GM18951 (cell line): ENCODE data around the gene TMEM63B.

Experiments
- POLR2A ChIP-seq: IDR thresholded peaks from 4 replicates; pipeline ENCODE4 v1.6.1; 2011; ENCODE audit warnings: mild to moderate bottlenecking; ENCODE audit not compliant: insufficient read length, insufficient read depth; ENCODE audit errors: extremely low read depth
- in situ Hi-C: fragments of 300-500 bp; cut with MboI; formaldehyde crosslinking; loops from one replicate; pipeline ENCODE4 v1.12.0; 2022; ENCODE audit warnings: low sequenced_read_pairs, mixed read lengths, inconsistent platforms; ENCODE audit not compliant: unreplicated experiment

The TMEM63B gene

DNA sequence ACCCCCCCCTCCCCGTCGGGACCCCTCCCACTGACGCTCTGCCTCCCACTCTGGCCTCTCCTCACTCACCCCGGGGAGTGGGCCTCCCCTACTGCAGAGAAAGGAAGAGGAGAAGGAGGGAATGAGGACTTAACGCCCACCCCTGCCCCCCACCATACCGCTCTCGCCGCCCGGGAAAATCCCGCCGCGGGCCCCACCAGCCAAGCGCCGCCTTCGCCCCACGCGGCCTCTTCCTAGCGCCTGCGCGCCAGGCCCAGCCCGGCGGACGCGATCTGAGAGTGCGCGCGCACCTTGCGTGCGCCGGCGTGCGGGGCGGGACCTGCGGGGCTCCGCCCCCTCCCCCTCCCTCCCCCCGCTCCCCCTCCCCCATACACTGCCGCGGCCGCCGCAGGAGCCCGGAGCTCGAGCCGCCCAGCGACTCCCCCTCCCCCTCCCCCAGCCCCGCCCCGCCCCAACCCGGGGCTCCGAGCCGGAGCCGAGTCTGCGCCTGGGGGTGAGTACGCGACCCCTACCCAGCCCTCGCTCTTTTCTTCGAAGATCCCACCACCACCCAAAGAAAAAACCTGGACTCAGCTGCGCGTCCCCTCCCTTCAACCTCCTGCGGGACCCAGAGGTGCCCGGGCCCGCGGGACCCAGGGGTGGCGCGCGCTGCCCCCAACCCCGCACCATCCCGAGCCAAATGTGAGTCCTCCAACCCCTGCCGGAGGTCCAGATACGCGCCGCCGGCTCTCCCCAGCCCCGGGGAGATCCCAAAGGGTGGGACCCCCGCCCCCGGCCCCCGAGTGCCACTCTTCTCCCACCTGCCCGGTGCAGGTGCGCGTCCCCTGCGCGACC, at the start of gene TMEM63B, which contains the start of gene MRPL14:
TSS of gene TMEM63B (plus strand) at position 369 of the 834 bp plus-strand sequence. CDS start 7,031 bp downstream, outside the sequence.
TSS of gene MRPL14 (minus strand) at position 267 of the 834 bp plus-strand sequence. CDS start 10,841 bp downstream, outside the sequence.
- peak; percentile 88 for TF ChIP-seq POLR2A
- in situ Hi-C loops, result no loop called here

DNA sequence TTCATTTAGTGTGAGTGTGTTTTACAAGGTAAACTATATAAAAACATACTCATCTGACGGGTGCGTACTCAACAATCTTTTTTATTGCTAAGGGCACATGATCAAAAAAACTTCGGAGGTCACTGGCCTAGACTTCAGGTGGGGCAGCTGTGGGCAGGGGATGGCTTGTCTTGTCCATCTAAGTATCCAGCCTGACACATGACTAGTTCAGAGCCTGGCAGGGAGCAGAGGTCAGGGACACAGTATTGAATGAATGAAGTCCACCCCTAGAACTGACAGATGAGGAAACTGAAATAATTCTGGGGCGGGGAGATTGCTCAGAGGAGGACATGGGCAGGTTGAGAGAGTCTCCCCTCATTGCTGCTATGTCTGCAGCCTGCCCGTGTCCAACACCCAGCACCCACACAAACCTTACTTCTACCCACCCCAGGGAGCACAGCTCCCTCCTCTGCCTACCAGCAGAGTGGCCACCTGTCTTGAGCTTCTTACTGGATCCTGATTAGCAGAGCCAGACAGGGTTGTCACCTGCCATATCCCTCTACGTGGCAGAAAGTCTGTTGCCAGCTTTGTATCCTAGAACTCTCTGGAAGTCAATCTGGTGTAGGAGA, 49.0 kb upstream of the TMEM63B start:
- TF ChIP-seq POLR2A, result no peak
- in situ Hi-C loops, result loop anchor here (10.0 kb wide), 1 partner anchor 314 kb away; no protein-coding TSS in a partner anchor

DNA sequence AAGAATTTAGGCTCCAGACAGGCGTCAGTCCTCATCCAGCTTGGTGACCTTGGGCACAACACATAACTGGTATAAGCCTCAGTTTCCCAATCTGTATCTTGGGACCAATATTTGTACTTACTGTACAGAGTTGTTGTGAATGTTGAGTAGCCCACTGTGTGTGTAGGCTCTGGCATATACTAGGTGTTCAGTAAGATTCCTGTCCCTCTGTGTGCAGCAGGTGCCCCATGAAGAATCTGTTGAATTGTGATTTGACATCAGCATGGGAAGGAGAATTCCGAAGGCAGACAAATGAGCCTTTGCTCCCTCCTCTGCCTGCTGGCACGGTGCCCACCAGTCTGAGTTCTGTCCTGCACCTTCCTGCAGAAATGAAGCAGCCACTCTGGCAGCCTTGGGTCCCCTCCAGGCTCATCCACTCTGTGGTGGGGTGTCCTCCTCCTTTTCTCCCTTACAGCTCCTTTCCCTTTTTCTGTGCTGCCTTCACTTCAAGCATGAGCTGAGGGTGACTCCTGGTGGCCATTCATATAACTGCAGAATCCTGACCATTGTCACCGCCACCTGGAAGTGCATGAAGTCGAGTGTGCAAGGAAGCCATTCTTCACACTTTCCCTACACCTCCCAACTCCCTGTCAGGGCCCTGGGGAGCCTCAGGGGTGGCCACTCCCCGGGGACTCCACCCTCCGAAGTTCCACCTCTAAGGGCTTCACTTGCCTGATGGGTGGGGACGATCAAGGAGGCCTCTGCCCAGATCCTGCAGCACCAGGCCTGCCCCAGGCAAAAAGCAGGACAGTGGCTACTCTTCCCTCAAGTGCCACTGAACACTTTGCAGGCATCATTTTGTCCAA, 48.3 kb upstream of the TMEM63B start:
- TF ChIP-seq POLR2A, result no peak
- in situ Hi-C loops, result loop anchor here (10.0 kb wide), 1 partner anchor 314 kb away; no protein-coding TSS in a partner anchor

DNA sequence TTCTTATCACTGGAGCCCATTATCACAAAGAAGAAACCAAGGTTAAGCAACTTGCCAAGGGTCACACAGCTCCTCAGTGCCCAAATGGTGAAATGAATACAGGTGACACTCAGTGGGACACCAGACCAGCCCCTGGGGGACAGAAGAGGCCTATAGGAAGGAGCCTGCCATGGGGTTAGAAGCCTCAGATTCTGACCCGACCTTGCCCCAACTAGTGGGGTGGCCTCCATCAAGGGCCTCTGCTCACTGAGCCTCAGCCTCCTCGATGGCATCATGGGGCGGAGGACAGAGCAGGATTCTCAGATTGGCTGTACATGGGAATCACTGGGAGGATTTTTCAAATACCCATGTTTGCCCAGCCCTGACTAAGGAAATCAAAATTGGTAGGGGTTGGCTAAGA, 47.7 kb upstream of the TMEM63B start:
- no peak for TF ChIP-seq POLR2A
- in situ Hi-C loops, result loop anchor here (10.0 kb wide), 1 partner anchor 315 kb away; no protein-coding TSS in a partner anchor

DNA sequence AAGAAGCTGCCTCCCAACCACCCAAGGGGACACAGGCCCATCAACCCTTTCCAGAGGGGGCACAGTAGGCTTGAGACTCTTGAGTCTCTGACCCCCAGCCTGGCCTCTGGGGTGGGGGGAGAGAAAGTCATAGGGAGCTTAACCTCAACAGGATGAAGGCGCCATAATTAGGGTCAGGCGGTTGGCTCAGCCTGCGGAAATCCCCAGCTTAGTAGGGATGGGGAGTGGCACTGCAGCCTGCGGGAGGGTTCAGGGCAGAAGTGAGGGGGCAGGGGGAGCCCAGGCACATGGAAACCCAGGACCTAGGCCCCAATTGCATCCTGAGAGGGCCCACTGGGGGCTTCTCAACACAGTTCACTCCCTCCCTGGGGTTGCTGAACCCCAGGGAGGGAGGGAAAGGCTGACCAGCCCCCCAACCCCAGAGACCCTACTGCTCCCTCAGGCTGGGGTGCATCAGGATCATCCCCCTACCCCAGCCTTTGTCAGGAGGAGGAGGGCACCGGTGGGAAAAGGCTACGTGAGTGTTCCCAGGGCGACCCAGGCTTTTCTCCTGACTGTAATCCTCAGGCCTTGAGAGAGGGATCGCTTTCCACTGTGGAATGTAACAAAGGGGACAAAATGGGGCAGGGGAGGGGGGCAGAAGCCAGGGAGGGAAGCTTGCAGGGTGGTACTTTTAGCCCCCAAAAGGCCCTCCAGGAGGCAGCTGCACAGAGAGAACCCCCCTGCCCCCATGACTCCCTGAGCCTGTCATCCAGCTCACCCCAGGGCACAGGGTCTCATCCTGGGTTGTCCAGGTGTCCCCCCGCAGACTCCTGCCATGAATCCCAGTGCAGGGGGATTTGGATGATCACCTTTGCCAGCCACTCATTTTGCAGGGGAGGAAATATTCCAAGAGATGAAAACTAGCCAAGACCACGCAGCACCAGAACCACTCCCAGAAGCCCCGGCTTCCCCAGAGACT, 46.5 kb upstream of the TMEM63B start:
- in situ Hi-C loops, result no loop called here
- no peak for TF ChIP-seq POLR2A

DNA sequence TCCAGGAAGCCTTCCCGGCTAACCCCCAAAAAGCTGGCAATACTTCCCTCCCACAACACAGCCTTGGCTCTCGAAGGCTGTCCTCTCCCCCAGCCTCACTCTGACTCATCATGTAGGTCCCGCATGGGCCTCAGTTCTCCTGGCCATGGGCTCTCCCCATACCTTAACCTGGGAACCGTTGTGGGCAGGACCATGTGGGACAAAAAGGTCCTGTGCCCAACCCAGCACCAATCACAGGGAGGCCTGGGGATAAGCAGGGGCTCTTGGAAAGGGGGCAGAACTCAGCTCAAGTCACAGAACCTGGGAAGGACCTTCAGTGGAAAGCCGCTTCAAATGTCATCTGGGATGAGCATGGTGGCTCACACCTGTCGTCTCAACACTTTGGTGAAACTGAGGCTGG, 45.6 kb upstream of the TMEM63B start:
- in situ Hi-C loops, result no loop called here
- TF ChIP-seq POLR2A, result no peak

DNA sequence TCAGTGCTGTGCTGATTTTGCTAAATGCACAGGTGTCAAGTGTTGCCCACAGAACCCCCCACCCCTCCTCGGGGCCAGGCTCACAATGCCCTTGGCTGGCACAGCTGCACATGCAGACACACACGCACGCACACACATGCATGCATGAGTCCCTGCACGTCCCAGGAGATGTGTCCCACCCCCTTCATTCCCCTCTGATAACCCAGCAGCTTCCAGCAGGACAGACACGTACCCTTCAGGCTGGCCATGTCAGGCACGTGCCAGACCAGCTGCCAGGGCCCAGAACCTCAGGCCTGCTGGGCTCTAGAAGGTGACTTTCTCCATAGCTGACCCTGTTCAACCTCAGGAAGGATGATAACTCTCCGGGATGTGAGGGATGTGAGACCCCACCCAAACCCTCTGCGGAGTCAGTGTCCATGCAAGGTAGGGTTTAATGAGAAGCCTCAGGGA, 44.5 kb upstream of the TMEM63B start:
- in situ Hi-C loops, result no loop called here
- TF ChIP-seq POLR2A, result no peak

DNA sequence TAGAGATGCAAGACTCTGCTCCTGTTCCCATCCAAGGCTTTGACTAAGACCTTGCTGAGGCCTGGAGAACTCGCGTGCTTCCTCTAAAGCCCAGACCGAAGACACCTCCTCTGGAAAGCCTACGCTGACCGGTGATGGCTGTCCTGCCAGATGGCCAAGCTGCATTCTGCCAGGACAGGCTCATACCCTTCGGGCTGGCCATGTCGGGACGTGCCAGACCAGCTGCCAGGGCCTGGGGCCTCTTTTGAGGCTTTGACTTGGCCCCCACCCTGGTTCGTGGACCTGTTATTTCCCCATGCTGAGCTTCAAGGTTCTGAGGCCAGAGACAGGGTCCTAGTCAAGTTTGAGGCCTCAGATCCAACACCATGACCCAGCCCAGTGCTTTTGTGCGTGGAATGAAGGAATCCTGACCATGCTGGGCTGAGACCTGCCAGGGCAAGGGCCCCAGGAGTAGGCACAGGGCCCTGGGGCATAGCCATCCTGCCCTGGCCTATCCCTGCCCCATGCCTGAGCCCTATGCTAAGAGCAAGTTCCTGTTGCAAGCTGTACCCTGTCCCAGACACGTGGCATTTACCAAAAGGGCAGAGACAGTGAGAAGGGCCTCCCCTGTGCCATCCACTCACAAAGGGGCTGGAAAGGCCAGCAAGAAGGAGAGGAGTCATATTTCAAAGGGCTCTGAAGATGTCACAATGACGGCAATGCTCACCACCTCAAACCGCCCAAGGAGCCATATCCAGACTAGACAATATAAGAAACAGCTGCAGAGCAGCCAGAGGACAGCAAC, 42.9 kb upstream of the TMEM63B start:
- in situ Hi-C loops, result no loop called here
- no peak for TF ChIP-seq POLR2A

DNA sequence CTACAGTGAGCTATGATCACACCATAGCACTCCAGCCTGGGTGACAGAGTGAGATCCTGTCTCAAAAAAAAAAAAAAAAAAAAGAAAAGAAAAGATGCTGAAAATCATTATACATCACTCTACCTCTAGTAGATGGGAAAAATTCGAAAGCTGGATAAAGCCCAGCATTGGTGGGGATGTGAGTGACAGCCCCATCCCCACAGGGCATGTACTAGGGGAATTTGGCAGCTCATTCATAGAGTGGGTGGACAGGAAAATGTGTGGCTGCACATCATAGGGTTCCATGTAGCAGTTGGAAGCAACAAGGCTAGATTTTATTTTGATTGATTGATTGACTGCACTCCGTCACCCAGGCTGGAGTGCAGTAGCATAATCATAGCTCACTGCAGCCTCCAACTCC, 42.1 kb upstream of the TMEM63B start:
- no peak for TF ChIP-seq POLR2A
- in situ Hi-C loops, result no loop called here

DNA sequence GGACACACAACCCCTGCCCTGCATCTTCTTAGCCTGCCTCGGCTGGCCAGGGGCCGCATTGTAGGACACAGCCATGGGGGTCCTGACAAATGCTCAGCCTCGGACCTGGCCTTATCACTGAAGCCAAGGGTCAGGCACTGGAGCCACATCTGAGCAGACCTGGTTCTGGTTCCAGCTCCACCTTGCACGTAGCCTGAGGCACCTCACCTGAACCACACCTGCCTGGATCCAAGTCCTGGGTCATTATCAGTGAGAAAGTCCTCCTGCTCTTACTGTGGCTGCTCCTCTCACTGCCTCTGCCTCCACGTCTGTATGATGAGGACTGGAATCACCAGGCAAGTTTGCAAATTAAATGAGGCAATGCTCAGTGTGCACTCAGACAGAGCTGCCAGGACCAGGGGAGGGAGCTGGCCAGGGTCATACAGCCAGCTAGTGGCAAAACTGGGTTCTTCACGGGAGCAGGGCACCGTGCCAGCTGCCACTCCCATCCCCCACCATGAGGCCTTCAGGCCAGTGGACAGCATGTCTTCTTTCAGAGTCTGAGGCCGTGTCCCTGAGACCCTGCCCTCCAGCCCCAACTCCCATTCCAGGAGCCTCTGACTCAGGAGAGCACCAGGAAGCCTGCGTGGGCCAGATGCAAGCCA, 40.3 kb upstream of the TMEM63B start:
- in situ Hi-C loops, result no loop called here
- TF ChIP-seq POLR2A, result no peak

DNA sequence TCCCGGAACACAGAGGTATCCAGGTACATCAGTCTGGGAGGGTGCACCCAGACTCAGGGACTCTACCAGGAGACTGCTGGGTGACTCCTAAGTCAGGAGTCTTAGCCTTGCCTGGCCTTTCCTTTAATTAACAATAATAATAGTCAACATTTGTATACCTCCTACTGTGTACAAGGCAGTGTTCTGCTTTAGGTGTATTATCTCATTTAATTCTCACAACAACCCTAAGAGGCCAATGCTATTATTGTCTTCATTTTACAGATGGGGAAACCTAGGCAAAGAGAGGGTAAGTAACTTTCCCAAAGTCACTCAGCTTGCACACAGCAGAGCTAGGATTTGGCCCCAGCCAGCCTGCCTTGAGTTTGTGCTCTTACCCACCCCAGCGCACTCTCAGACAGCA, 39.7 kb upstream of the TMEM63B start:
- TF ChIP-seq POLR2A, result no peak
- in situ Hi-C loops, result no loop called here
